Stimulated activated CD4-positive, alpha-beta T cell treated with anti-CD3 and anti-CD28 coated beads, Interleukin-2, amount 100 ng/mL, for 48 hours (primary cell): ENCODE data around the gene LANCL3.

ENCODE experiments used
- DNase-seq, 2 donors: peaks; one replicate each; pipeline ENCODE4 v3.0.0-alpha.2; 2020

The LANCL3 gene

GRCh38 chrX:37685381-37686359, 114.2 kb downstream of the LANCL3 start, which contains the start of gene XK:
Gene XK, plus strand, starts transcription at chrX:37685791. Its CDS starts 171 bp downstream, at chrX:37685962.
- peak; percentile 7 to 19 for DNase-seq

- no peak for DNase-seq
Measured at GRCh38 chrX:37686369-37686995, 115.0 kb downstream of the LANCL3 start.

GRCh38 chrX:37686996-37687395, 115.5 kb downstream of the LANCL3 start:
- DNase-seq = no peak

DNA sequence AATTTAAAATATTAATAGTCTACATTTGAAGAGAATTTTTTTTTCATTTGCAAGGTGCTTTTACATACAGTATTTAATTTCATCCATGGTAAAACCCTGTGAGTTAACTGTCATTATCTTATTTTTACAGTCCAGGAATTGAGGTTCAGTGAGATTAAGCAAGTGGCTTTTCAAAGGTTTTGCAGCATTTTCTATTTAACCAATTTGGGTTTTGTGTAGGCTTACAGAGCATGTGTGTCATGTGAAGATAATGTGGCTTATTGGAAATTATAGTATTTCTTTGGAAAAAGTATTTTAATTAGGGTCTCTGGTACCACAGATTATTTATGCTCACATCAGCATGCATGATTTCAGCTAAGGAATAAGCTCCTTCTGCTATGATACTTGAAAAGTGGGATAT, 118.7 kb downstream of the LANCL3 start:
- DNase-seq = no peak

DNA sequence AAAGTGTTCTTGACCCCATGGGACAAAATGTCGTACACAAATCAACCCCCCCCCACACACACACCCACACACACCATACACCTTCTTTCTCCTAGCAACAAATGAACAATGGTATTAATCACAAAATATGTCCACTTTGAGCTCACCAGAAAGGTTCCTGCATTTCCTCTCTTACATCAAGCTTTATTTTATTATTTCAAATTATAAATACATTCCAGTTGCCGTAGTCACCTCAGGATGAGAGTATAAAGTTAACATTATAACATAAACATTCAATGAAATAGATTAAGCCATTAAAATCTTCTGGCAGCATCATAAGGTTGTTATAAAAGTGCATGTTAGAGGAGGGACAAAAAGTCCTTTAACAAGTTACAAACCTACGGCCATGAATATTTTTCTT, 121.5 kb downstream of the LANCL3 start:
- DNase-seq = no peak

GRCh38 chrX:37697169-37697760, 125.8 kb downstream of the LANCL3 start:
- DNase-seq = no peak

DNA sequence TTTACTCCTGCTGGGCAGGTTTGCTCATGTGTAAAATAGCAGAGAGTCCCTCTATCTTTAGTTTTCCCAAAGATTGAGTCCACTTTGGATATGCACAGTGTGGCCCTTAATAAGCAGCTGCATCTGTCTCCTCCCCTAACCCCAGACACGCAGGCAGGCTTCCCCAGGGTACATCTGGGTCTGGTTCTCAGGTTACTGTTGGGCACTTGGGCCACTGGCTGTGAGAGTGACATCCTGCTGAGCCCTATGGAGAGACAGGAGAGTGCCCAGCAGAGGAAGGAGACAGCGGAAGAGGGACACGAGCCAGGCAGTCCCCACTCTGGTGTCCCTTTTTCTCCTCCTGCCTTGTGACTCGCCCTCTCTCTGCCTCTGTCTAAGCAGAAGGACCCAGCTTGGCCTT, 130.1 kb downstream of the LANCL3 start:
- no peak for DNase-seq

GRCh38 chrX:37711991-37712390, 140.5 kb downstream of the LANCL3 start:
- no peak for DNase-seq

DNA sequence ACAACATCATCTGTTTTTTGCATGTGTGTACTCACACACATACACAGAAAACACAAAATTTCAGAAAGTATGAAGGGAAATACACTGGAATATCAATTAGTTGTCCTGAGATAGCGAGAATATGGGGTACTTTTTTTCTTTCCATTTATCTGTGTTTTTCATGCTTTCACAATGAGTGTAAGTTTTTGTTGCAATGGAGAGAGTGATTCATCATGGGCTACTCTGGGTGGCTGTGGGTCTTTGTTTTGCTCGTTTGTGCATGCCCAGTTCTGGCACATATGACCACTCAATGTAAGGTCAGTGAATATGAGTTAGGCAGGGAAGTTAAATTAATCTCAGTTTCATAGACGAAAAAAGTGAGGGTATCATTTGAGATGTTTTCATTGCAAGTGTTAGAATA, 141.0 kb downstream of the LANCL3 start:
- no peak for DNase-seq

GRCh38 chrX:37714479-37714878, 143.0 kb downstream of the LANCL3 start:
- no peak for DNase-seq

GRCh38 chrX:37716602-37717001, 145.1 kb downstream of the LANCL3 start:
- DNase-seq = no peak

DNA sequence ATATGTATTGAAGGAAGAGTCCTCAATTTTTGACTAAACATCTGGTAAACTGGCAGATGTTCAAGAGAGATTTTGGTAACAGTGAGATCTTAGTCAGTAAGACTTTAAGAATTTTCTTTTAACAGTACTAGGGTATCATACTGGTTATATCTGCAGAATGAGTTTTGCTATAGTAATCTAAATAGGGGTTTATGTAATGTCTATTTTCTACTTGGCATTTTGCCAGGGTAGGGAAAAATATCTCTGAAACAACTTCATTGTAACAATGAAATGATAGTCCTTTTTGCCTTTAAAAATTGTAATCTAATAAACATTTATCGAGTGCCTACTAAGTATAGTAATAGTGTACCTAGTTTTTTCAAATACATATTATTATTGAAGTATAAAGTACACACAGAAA, 146.2 kb downstream of the LANCL3 start:
- no peak for DNase-seq

DNA sequence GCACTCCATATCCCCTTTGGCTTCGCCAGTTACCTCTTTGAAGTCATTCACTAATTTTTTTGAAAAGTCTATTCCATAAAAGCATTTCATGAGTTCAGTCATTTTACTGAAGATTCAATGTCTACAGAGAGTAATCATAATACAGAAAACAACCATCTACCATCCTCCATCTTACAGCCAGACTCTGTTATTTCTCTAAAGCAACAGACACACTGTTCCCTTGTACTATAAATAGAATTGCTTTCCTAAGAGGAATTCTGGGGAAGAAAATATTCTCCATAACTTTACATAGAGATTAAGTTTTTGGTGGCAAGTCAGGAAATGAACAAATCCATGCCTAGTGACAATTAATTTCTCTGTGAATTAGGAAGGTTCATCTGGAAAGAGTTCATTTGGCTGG, 151.1 kb downstream of the LANCL3 start:
- DNase-seq = no peak

DNA sequence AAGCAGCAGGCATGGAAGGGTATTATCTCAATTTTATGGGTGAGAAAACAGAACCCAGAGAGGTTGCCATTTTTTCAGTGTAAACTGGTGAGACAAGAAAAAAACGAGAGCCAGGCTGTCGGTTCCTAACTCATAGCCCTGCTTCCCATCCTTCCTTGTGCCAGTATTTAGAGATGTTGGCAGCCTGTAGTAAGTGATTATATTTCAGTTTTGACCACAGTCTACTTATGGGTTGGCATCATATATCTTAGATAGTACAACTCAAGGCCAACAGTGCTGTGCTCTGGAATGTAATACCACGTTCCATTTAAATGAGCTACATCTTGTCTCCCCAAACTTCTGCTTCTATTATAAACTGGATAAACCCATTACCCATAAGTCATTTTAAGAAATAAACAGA, 154.9 kb downstream of the LANCL3 start:
- no peak for DNase-seq
